ENCODE data around the gene POM121L2.
"Not testable (repeated sequence)": the region's sequence is repeated elsewhere in the genome, so short reads cannot be mapped to it uniquely, and the experiment has no call there.

POM121L2 gene

GRCh38 chr6:27293436-27294098, 18.5 kb downstream of the POM121L2 start:
- no peak for DNase-seq (ENCODE audit: low spot score)

GRCh38 chr6:27290850-27291208, 21.2 kb downstream of the POM121L2 start:
- no peak for DNase-seq (ENCODE audit: low spot score)

- no peak for DNase-seq (ENCODE audit: low spot score)
Observed at GRCh38 chr6:27290065-27290849, 21.8 kb downstream of the POM121L2 start.

GRCh38 chr6:27288136-27289044, 23.7 kb downstream of the POM121L2 start:
- DNase-seq (ENCODE audit: low spot score): no peak

- no peak for DNase-seq (ENCODE audit: low spot score)
Observed at GRCh38 chr6:27287751-27288135, 24.3 kb downstream of the POM121L2 start.

- no peak for DNase-seq (ENCODE audit: low spot score)
Observed at GRCh38 chr6:27286141-27286540, 25.9 kb downstream of the POM121L2 start.

- no peak for DNase-seq (ENCODE audit: low spot score)
Observed at GRCh38 chr6:27283279-27283678, 28.8 kb downstream of the POM121L2 start.

GRCh38 chr6:27281569-27281968, 30.5 kb downstream of the POM121L2 start:
- DNase-seq (ENCODE audit: low spot score): no peak

- DNase-seq (ENCODE audit: low spot score): no peak
Observed at GRCh38 chr6:27281105-27281539, 31.0 kb downstream of the POM121L2 start.

- no peak for DNase-seq (ENCODE audit: low spot score)
Observed at GRCh38 chr6:27280540-27281000, 31.5 kb downstream of the POM121L2 start.

GRCh38 chr6:27280064-27280539, 32.0 kb downstream of the POM121L2 start:
- DNase-seq (ENCODE audit: low spot score): no peak

- no peak for DNase-seq (ENCODE audit: low spot score)
Observed at GRCh38 chr6:27279513-27280063, 32.5 kb downstream of the POM121L2 start.

- no peak for DNase-seq (ENCODE audit: low spot score)
Observed at GRCh38 chr6:27275025-27275956, 36.8 kb downstream of the POM121L2 start.

- DNase-seq (ENCODE audit: low spot score): no peak
Observed at GRCh38 chr6:27273783-27274182, 38.3 kb downstream of the POM121L2 start.

GRCh38 chr6:27268803-27269202, 43.3 kb downstream of the POM121L2 start:
- no peak for DNase-seq (ENCODE audit: low spot score)

GRCh38 chr6:27267857-27268434, 44.1 kb downstream of the POM121L2 start:
- DNase-seq (ENCODE audit: low spot score): no peak

- not testable (repeated sequence) for DNase-seq (ENCODE audit: low spot score)
Observed at GRCh38 chr6:27267003-27267402, 45.1 kb downstream of the POM121L2 start.

- no peak for DNase-seq (ENCODE audit: low spot score)
Observed at GRCh38 chr6:27263886-27264285, 48.2 kb downstream of the POM121L2 start.

GRCh38 chr6:27260836-27261375, 51.2 kb downstream of the POM121L2 start:
- DNase-seq (ENCODE audit: low spot score): no peak

- no peak for DNase-seq (ENCODE audit: low spot score)
Observed at GRCh38 chr6:27260369-27260768, 51.7 kb downstream of the POM121L2 start.
